OCI-LY7 (cell line): ENCODE measurements around the gene TPST1. TPM values are rescaled to one million over a fixed set of nuclear protein-coding genes. Genes with fewer than 3 reads are reported as not detected.

Experiments
- BruUV-seq: library from RNA; stranded (reverse); fragments of 400-500 nt; replicated peaks from 2 replicates; lab custom pipeline; 2021; lab: Mats Ljungman, UMichigan
- CTCF ChIA-PET: fragments of 300-600 bp; sonication (Branson Sonifier 250); formaldehyde crosslinking; loops from one replicate; lab custom pipeline; 2022; ENCODE audit warnings: antibody characterized with exemption; ENCODE audit not compliant: unreplicated experiment; lab: Charles Lee
- POLR2A ChIA-PET: fragments of 300-600 bp; sonication (Branson Sonifier 250); formaldehyde crosslinking; loops from one replicate; lab custom pipeline; 2022; ENCODE audit warnings: antibody characterized with exemption; lab: Charles Lee
- DNase-seq: peaks from one replicate; pipeline ENCODE4 v3.0.0-alpha.2; 2015; ENCODE audit warnings: low spot score
- H2AFZ ChIP-seq: fragments of 200-600 bp; sonication (generic), shearing (Covaris generic); 2 replicates; pipeline ENCODE4 v1.6.1; 2014; ENCODE audit warnings: mild to moderate bottlenecking, antibody characterized with exemption, low read length, moderate library complexity
- H3K27ac ChIP-seq: fragments of 200-600 bp; sonication (generic); 2 replicates; pipeline ENCODE4 v1.5.1; 2014; ENCODE audit warnings: mixed run types, low read depth, mild to moderate bottlenecking, moderate library complexity, low read length, inconsistent platforms; ENCODE audit not compliant: poor library complexity, severe bottlenecking
- H3K36me3 ChIP-seq: fragments of 200-600 bp; sonication (generic); 2 replicates; pipeline ENCODE4 v1.6.1; 2014; ENCODE audit warnings: mild to moderate bottlenecking, antibody characterized with exemption, low read length, moderate library complexity, mixed read lengths; ENCODE audit not compliant: insufficient read depth
- H3K4me1 ChIP-seq: fragments of 200-600 bp; sonication (generic); 2 replicates; pipeline ENCODE4 v1.5.1; 2014; ENCODE audit warnings: mild to moderate bottlenecking, low read length; ENCODE audit not compliant: insufficient read depth, poor library complexity, severe bottlenecking
- H3K4me2 ChIP-seq: fragments of 200-600 bp; sonication (generic); 2 replicates; pipeline ENCODE4 v1.6.1; 2014; ENCODE audit warnings: mild to moderate bottlenecking, low read length
- H3K4me3 ChIP-seq: fragments of 200-600 bp; sonication (generic); 2 replicates; pipeline ENCODE4 v1.5.1; 2014; ENCODE audit warnings: mild to moderate bottlenecking, low read depth, low read length; ENCODE audit not compliant: poor library complexity, severe bottlenecking
- H3K79me2 ChIP-seq: fragments of 200-600 bp; sonication (generic); 2 replicates; pipeline ENCODE4 v1.6.1; 2016; ENCODE audit warnings: low read depth, mild to moderate bottlenecking, low read length, moderate library complexity, mixed read lengths; ENCODE audit not compliant: insufficient read depth
- H3K9me2 ChIP-seq: fragments of 200-600 bp; sonication (generic); 2 replicates; pipeline ENCODE4 v1.6.1; 2016; ENCODE audit warnings: mild to moderate bottlenecking, low read length, mixed read lengths; ENCODE audit not compliant: insufficient read depth
- H3K9me3 ChIP-seq: fragments of 200-600 bp; sonication (generic); 2 replicates; pipeline ENCODE4 v1.6.1; 2014; ENCODE audit warnings: mild to moderate bottlenecking, mixed run types, low read length, mixed read lengths
- H4K20me1 ChIP-seq: fragments of 200-600 bp; sonication (generic); 2 replicates; pipeline ENCODE4 v1.6.1; 2014; ENCODE audit warnings: mild to moderate bottlenecking, antibody characterized with exemption, low read length, moderate library complexity, mixed read lengths; ENCODE audit not compliant: insufficient read depth
- CTCF ChIP-seq: fragments of 200-600 bp; sonication (generic); conservative IDR thresholded peaks from 2 replicates; pipeline ENCODE4 v1.5.1; 2014; ENCODE audit warnings: mild to moderate bottlenecking, antibody characterized with exemption, low read length, moderate library complexity, mixed read lengths
- EZH2phosphoT487 ChIP-seq: fragments of 200-600 bp; sonication (generic); IDR thresholded peaks from 2 replicates; pipeline ENCODE4 v1.6.1; 2018; ENCODE audit warnings: low read depth, borderline replicate concordance, mild to moderate bottlenecking, mixed run types, antibody characterized with exemption, low read length, moderate library complexity, mixed read lengths
- intact Hi-C: fragments of 100-400 bp; cut with micrococcal nuclease; formaldehyde crosslinking; loops from one replicate; pipeline ENCODE4 v1.10.0; 2022; ENCODE audit not compliant: unreplicated experiment
- total RNA-seq, 2 experiments: library from RNA; depleted of rRNA in 1 of 2; stranded (reverse); fragments of >200 nt in 1 of 2; shearing (Covaris generic) in 1 of 2; gene quantifications; 2 replicates each; pipeline ENCODE4 v1.2.3, GENCODE V29; 2014 to 2022

TPST1 gene
- total RNA-seq, 2 experiments from 2014 or later, result 3.5 to 6.6 TPM

DNA sequence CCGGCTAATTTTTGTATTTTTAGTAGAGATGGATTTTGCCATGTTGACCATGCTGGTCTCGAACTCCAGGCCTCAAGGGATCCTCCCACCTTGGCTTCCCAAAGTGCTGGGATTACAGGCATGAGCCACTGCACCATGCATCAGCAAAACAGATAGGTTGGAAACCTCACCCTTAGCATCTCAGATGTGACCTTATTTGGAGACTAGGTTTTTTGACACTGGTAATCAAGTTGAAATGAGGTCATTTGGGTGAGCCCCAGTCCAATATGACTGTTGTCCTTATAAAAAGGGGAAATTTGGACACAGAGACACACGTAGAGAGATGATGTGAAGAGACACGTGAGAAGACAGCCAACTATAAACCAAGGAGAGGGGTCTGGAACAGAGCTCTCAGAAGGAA, 42.5 kb upstream of the TPST1 start:
- no peak overlapping the region for H2AFZ ChIP-seq
- no peak overlapping the region for H3K4me2 ChIP-seq
- ChIA-PET POLR2A (no interaction called here), CTCF (no interaction called here)
- no peak for TF ChIP-seq EZH2phosphoT487
- H3K79me2 ChIP-seq, result no peaks in the 10 kb centered on the region
- H3K4me3 ChIP-seq, result no peak overlapping the region
- H3K36me3 ChIP-seq, result peaks cover 11% of the 10 kb centered on the region
- no TSS peak for BruUV-seq
- no peaks in the 10 kb centered on the region for H3K9me3 ChIP-seq
- no peaks in the 10 kb centered on the region for H3K4me1 ChIP-seq
- H3K27ac ChIP-seq, result no peak overlapping the region
- H3K9me2 ChIP-seq, result no peaks in the 10 kb centered on the region
- DNase-seq, result no peak
- intact Hi-C loops, result no loop called here
- H4K20me1 ChIP-seq, result no peaks in the 10 kb centered on the region

- Histone ChIP-seq H3K79me2 (no peaks in the 10 kb centered on the region), H3K4me3 (no peak overlapping the region), H3K9me3 (no peaks in the 10 kb centered on the region), H3K36me3 (peaks cover 6% of the 10 kb centered on the region), H3K4me2 (no peak overlapping the region), H3K27ac (no peak overlapping the region), H3K9me2 (no peaks in the 10 kb centered on the region), H2AFZ (no peak overlapping the region), H3K4me1 (no peaks in the 10 kb centered on the region), H4K20me1 (no peaks in the 10 kb centered on the region)
- BruUV-seq, result no TSS peak
- TF ChIP-seq CTCF, result no peak
- no peak for TF ChIP-seq EZH2phosphoT487
- no peak for DNase-seq
- POLR2A ChIA-PET, result no interaction called here
- intact Hi-C loops, result no loop called here
- CTCF ChIA-PET, result no interaction called here
Measured at GRCh38 chr7:66163186-66163610, 41.9 kb upstream of the TPST1 start.

DNA sequence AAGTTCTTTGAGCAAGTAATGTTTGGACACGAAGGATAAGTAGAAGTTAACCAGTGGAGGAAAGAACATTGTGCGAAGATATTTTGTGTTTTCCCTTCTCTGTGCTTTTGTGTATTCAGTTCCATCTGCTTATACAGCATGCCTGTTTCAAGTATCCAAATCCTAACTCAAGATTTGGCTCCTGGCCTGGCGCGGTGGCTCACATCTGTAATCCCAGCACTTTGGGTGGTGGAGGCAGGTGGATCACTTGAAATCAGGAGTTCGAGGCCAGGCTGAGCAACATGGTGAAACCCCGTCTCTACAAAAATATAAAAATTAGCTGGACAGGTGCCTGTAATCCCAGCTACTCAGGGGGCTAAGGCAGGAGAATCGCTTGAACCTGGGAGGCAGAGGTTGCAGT, 40.8 kb upstream of the TPST1 start:
- Histone ChIP-seq H3K9me2 (no peaks in the 10 kb centered on the region), H3K4me1 (no peaks in the 10 kb centered on the region), H2AFZ (no peak overlapping the region), H3K36me3 (no peaks in the 10 kb centered on the region), H3K79me2 (no peaks in the 10 kb centered on the region), H3K27ac (no peak overlapping the region), H3K9me3 (no peaks in the 10 kb centered on the region), H3K4me2 (no peak overlapping the region), H4K20me1 (no peaks in the 10 kb centered on the region), H3K4me3 (no peak overlapping the region)
- CTCF ChIA-PET, result no interaction called here
- no peak for DNase-seq
- TF ChIP-seq CTCF (no peak), EZH2phosphoT487 (no peak)
- POLR2A ChIA-PET, result no interaction called here
- no TSS peak for BruUV-seq
- intact Hi-C loops, result no loop called here
